ENCODE results near the gene CELA2A.

CELA2A gene

DNA sequence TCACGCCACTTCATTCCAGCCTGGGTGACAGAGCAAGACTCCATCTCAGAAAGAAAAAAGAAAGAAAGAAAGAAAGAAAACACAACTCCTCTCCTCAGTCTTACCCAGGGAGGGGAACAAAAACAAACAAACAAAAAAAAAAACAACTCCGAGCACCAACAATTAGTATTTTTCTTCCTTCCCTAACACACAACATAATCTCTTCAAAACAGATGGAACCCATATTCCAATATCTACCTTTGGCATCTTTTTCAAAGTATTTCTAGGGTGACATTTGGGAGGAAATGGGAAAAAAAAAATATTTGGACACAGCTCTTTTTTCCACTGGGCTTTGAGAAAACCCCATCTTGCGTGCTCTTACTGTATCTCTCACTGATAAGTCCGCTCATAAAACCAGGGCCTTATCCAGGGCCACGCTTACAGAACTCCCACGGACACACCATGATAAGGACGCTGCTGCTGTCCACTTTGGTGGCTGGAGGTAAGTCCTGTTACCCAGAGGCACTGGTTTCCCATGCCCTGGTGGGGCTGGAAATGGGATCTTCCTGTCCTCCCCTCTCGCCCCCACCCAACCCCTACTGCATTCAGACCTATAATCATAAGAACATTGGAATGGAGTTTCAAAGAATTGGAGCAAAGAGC is at the start of gene CELA2A:
CELA2A (plus strand) TSS at position 420 of the 642 bp plus-strand sequence; CDS start at position 442, 22 bp downstream.
- no peak for FAIRE-seq

DNA sequence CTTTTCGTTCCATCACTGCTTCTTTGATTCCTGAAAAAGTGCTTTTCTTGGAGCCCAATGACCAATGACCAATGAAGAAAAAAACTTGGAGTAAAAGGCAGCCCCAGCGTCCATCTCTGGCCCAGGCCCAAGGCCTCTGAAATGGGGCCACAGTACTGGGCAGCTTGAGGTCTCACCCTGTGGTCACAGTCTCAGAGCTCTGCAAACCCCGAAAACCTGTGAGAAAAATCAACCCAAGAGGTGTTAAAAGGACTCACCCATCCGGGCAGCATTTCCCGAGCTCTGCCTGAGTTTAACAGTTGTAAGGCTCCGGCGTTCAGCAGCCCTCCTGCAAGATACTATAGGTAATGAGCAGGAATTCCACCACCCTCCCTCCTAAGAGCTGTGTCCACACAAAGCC is 49.0 kb upstream of the CELA2A start:
- no peak for FAIRE-seq

DNA sequence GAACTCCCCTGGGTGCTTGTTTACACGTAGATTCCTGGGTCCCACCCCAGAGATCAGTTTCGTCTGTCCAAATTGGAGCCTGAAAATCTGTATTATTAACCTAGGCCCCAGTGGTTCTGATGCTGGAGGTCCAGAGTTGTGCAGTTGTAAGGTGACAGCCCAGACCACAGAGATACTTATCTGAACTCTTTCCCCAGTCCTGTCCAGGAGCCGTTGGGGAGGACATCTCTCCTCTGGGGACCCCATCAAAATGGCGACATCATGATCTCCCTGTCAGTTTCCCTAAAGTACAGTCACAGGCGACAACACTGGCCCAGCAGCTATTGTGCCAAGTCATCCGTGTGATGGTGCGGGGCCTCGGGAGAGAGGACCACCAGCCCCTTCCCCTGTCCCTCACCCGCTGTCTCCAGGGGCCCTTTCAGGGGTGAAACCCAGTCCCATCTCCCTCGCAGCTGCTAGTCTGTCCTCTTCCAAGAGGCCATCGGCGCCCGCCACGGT is 47.6 kb upstream of the CELA2A start:
- no peak for FAIRE-seq

DNA sequence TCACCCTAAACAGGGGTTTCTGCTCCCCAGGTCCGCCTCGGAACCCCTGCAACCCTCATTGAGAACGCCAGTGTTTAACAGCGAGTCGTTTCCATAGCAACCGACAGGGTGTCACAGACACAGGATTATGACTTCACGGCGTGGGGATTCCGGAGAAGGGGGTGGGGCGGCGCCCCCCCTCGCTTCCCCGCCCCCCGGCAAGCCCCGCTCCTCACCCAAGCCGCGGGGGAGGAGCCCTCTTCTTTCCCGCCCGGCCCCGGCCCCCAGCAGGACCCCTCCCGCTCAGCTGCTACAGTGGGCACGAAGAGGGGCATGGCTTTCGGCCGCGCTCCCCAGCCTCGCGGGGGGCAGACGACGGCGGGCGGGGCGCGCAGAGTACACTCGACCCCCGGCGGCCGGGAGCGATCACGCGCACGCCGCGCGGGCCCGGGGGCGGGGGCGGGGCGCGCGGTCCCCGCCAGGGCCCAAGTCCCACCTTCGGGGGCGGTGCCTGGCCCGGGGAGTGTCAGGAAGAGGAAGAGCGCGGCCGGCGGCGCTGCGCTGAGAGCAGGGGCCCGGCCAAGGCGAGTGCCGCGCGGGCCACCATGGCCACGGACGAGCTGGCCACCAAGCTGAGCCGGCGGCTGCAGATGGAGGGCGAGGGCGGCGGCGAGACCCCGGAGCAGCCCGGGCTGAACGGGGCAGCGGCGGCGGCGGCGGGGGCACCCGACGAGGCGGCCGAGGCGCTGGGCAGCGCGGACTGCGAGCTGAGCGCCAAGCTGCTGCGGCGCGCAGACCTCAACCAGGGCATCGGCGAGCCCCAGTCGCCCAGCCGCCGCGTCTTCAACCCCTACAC is 46.9 kb upstream of the CELA2A start, which contains the start of gene EFHD2:
EFHD2 (plus strand) TSS at position 501 of the 835 bp plus-strand sequence; CDS start at position 585, 84 bp downstream.
- FAIRE-seq, result no peak

DNA sequence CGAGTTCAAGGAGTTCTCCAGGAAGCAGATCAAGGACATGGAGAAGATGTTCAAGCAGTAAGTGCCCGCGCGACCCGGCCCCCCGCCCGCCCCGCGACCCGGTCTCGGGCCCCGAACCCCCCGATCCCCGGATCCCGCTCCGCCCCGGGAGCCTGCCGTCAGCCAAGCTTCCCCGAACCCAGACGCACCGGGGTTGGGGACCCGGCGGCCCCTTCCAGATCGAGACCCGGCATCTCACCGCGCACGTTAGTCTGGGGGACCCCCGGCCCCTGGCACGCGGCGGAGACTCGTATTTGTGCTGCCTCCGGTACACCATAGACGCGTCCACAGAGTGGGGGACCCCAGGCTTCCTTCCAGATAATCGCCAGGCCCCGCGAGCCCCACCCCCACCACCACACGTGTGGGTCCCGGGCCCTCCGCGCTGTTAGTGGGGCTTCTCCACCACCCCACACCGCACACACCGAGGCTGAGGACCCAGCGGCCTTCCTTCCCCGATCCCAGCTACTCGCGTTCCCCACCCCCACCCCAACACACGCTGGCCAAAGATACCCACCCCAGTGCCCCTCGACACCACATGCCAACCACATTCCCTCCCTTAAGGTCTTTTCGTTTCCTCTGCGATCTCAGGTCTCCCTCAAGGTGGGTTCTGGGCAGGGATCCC is 46.2 kb upstream of the CELA2A start:
- no peak for FAIRE-seq

DNA sequence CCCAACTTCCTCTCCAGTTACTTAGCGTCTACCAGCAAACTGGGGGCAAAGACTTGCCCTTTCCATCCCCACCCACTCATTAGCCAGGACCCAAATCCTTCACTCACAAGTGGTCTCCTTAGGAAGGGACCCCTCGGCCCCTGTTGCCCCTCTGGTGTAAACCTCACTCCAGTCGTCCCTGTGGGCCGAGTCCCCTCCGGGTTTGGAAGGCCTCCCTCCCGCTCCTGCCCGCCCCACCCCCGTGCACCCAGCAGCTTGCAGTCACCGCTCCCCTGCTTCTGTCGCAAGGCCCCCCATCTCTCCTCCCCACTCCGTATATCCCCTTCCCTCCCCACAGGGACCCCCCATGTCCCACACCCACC is 45.7 kb upstream of the CELA2A start:
- FAIRE-seq, result no peak

DNA sequence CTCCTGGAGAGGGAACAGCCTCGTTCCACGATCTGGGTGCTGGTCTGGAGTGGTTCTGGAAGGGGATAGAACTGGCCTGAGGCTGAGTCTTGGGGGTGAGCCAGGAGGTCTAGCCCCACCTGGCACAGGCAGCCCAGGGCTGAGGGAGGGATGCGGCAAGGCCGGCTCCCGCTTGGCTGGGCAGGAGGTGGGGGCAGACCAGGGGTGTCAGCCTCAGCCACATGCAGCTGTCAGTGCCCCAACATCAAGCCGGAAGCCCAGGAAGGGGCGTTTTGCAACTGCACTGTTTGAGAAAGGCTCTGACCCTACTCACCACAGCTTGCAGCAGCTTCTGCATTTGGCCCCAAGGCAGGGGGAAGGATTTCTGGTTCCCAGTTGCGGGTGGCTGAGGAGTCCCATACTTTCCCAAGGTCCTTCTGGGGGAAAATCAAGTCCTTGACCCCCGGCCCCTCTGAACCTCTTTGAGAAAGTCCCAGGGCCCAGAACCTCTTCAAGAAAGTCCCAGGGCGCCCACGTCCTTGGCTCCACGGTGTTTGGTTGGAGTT is 44.9 kb upstream of the CELA2A start:
- FAIRE-seq, result no peak

DNA sequence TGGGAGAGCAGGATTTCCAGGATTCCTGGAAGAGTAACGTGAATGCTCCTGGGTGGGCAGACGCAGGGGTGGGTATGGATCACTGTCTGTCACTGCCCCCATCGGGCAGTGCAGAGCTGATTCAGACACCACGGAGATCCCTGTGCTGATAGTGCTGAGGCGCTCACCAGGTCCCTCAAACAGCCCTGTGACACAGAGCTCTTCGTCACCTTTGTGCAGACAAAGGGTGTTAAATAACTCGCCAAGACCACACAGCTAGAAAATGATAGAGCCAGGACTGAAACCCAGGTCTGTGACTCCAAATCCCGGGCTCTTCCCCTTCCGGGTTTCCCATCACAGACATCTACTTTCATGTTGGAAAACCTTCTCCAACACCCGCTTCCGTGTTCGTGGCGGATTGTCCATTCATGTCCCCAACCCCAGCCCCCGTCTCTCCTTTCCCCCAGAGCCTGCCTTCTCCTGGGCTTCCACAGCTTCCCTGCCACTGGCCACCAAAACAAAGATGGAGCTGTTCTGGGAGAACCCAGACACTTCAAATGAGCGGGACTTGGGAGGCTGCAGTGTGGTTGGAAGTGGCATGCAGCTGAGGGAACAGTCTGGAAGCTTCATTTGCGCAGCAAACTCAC is 44.2 kb upstream of the CELA2A start:
- no peak for FAIRE-seq

DNA sequence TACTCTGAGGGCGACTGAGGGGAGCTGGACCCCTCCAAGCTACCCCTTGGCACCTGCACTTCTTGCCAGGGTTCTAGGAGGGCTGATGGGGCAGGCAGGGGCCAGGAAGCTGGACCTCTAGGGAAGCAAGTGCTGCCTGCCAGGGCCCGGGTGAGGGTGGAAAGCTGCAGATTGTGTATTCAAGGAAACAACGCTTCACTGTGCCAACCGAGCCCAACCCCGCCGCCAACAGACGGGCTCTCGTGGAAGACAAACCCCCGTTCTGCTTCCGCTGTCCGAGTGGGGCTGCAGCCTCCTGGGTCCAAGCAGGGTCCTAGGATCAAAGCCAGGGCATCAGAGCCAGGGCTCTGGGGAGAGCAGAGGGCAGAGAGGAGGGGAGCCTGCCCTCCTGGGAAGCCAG is 43.7 kb upstream of the CELA2A start:
- no peak for FAIRE-seq

DNA sequence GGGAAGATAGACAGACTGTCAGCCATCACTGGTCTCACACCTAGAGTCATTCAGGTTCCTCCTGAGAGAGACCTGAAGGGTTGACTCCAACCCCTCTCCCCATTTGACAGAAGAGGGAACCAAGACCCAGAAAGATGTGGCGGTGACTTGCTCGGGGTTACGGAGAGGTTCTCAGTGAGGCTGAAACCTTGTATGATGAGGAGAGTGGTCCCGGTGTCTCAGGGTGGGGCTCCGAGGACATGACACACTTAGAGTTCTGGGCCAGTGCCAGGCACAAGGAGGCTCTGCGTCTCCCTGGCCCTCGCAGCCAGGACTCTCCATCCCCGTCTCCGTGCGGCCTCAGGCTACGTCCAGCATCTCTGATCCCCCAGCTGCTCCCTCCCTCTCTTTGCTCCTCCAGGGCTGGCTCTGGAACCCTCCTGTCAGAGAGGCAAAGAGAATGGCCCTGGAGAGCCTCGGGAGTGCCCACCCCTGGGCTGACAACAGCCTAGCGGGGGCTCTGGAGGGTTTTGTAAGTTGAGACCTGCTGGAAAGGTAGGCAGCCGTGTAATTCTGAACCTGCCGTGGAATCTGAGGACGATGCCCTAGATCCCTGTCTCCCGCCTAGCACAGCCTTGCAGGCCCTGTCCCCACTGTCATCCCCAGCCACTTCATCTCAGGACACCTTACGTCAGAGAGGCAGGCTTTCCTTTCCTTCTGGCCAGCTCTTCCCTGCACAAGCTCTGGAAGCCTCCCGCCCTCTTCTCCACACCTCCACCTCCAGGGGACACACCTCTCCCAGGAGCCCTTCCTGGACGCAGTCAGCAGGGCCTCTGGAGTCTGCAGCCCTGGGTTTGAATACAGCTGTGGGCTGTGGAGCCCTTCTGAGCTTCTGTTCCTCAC is 42.7 kb upstream of the CELA2A start:
- no peak for FAIRE-seq

DNA sequence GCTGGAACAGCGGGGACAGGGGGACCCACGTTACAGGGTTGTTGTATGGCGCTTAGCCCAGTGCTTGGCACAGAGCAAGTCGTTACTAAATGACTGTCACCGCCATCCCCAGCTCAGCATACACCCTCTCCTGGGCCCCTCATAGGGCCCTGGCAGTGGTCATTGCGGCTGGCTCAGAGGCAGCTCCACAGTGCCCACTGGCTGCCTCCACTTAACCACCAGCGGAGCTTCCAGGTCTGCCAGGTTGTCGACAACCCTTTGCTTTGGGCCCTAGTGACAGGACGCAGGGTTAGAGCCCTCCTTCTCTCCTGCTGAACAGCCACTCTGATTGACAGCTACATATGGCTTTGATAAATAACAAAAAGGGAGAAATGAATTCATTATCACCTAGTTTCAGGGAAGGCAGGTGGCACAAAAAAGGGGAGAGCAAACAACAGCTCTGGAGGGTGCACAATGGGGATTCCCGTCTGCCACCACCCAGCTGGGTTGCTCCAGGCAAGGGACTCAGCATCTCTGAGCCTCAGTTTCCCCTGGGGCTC is 42.0 kb upstream of the CELA2A start:
- FAIRE-seq, result no peak

DNA sequence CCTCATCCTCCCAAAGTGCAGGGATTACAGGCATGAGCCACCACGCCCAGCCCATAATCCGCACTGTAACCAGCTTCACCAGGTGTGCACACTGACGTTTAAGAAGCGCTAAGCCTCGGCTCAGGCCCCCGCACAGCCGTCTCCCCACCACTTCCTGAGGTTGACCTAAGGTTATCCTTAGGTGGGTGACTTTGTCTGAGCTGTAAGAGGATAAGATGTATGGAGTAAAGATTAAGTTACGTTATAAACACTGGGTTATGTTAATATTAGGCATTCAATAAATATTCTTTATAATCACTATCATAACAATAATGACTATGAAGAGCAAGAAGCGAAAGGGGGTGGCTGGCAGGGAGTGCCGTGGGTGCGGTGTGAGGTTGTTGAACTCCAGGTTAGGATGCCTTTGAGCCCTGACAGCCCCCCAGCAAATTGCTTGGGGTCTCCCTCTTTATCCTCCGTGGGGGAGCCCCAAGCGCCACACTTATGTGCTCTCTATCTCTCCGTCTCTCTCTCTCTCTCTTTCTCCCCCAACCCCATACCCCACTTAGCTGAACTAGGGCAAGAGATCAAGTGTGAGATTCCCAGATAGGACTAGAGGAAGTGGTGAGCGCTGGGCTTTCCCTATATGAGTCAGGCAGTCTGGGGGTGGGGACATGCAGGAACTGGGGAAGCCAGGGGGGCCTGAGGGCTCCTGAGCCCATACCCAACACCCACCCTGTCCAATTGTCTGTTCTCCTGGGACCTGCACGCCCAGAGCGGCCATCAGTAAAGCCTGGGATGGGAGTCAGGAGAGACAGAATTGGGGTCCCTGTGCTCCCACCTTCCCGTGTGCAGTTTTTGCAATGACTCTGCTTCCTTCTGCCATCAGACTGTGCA is 39.2 kb upstream of the CELA2A start:
- FAIRE-seq, result no peak

DNA sequence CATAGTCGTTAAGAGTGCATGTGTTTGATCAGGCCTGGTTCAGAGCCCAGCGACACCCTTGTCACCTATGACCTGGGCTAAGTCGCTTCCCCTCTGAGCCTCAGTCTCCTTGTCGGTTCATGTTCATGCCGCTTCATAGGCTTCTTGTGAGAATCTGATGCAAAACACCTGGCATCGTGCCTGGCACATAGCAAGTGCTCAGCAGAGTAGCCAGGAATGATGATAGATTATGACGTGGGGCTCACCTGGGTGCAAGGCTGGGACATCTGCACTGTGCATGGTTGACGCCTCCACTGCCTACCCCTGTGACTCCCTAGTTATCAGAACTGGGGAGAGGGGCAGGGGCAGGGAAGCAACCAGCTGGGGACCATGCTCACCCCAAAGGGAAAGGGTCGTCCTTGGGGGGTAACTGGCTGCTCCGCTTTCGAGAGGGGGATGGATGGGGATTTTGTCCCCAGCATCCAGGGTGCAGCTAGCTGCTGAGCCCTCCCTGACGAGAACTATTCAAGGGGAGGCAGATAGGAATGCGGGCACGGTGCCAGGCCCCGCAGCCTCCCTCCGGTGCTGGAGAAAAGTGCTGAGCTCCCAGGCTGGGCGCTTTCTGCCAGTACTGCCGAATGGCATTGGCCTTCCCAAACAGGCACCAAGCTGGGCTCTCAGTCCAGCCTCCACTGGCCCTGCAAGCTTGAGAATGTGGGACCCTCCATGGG is 37.6 kb upstream of the CELA2A start:
- FAIRE-seq, result no peak

DNA sequence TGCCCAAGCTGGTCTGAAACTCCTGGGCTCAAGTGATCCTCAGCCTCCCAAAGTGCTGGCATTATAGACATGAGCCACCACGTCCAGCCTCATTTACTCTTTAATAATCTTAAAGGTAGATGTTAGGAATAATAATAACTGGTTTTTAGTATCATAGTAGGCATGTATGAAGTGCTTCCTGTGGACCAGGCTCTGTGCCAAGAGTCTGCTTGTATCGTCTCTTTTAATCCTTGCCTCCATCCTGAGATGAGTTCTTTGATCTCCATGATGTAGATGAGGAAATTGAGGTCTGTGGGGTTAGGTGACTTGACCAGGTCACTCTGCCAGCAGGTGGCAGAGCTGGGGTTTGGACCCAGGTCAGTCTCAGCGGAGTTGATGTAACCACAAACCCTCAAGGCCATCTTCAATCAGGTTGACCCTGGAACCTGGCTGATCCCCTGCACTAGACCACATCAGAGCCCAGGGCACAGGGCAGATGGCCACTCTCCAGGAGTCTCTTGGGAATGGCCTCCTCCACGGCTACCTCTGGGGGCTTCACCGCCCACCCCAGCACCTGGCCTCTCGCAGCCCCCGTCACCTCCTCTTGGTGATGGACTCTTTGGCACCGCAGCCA is 35.6 kb upstream of the CELA2A start:
- no peak for FAIRE-seq

DNA sequence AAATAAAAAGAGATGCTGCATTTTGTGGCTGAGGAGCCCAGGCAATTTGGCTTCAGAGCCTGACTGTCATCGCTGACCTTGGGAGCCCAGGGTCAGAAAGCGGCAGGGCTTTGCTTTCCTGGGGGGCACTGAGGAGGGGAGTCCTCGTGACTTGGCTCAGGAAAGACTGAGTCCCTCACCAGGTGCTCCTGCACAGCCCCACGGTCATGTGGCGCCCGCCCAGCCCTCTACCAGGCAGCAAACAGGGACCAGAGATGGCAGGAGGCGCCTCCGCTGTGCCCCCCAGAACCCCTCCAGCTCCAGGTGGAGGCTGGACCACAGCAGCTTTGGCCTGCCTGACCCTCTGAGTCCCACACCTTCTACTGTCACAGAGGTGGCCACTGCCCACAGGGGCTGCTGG is 33.7 kb upstream of the CELA2A start:
- no peak for FAIRE-seq

DNA sequence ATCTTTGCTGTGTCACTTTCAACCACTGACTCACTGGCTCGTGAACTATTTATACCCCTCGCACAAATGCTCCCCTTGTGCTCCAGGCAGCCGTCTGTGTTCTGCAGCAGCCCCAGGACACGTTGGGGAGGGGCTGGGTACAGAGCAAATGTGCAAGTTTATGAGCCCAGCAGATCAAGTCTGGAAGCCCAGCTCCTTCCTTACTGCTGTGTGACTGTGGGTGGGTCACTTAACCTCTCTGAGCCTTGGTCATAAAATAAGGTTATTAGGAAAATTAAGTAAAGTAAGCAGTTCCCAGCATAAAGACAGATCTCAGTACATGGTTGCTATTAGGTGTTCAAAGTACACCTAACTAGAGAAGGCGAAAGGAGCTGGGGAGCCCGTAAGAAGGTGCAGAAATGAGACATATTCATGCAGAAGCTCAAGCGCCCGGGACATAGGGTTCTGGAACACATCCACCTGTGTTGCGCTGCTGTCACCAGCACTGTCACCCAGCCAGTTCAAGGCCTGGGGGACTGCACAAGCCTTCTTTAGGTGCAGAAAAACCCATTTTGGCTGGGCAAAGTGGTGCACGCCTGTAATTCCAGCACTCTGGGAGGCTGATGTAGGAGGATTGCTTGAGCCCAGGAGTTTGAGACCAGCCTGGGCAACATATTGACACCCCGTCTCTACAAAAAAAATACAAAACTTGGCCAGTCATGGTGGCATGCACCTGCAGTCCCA is 33.0 kb upstream of the CELA2A start:
- no peak for FAIRE-seq

DNA sequence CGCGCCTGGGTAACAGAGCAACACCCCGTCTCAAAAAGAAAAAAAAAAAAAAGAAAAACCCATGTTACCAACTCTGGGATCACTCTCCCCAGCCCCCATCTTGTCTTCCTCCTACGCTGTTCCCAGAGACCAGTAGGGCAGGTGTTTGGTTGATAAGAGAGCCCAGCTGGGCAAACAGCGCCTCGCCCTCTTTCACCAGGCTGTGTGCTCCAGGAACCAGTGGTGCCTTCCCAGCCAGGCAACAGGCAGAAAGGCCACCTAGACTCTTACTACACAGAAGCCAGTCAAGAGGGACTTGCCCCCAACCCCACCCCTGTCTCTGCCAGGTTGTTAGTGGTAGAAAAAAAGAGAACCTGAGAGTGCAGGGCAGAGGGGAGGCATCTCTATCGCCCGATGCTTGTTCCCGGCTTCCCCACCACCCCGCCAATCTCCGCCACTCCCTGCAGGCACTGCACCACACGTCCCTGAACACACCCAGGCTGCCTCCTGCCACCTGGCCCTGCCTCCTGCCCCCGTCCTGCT is 32.3 kb upstream of the CELA2A start:
- no peak for FAIRE-seq

DNA sequence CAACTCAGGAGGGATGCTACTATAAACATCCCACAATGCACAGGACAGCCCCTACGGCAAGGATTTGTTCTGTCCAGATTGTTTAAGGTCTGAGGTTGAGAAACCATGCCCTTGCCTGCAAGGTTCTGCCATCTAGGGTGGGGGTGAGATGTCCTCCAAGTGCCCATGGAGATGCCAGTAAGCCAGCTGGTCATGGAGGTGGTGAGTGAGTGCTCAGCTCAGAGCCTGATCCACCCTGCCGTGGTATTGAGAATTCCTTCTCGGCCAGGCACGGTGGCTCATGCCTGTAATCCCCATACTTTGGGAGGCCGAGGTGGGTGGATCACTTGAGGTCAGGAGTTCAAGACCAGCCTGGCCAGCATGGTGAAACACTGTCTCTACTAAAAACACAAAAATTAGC is 31.6 kb upstream of the CELA2A start:
- FAIRE-seq, result no peak

Data from islet of Langerhans (tissue), 1 donor.